Tibial nerve (tissue), 4 donors: ENCODE data around the gene ST7L. TPM values are rescaled to one million over a fixed set of nuclear protein-coding genes. Genes with fewer than 3 reads are reported as not detected.

Source experiments
- DNase-seq, 2 donors: peaks; one replicate each; pipeline ENCODE4 v3.0.0-alpha.2; 2019; ENCODE audit warnings: low spot score in 2 of 2
- H3K27ac ChIP-seq, 4 donors: fragments of 200-600 bp; sonication (generic) in 3 of 4; one replicate each; pipeline ENCODE4 v1.5.1; 2017 to 2019; ENCODE audit warnings: mild to moderate bottlenecking in 1 of 4
- H3K27me3 ChIP-seq, 2 donors: fragments of 200-600 bp; sonication (generic) in 1 of 2; one replicate each; pipeline versions ENCODE4 v1.5.1 to v1.6.0; 2017 to 2019
- H3K36me3 ChIP-seq, 3 donors: fragments of 200-600 bp; sonication (generic); one replicate each; pipeline ENCODE4 v1.5.1; 2018 to 2019
- H3K4me1 ChIP-seq, 4 donors: fragments of 200-600 bp; sonication (generic) in 3 of 4; one replicate each; pipeline ENCODE4 v1.5.1; 2017 to 2019
- H3K4me3 ChIP-seq, 4 donors: fragments of 200-600 bp; sonication (generic) in 3 of 4; one replicate each; pipeline ENCODE4 v1.5.1; 2017 to 2019; ENCODE audit warnings: mild to moderate bottlenecking in 1 of 4, moderate library complexity in 1 of 4
- H3K9me3 ChIP-seq, 4 donors: fragments of 200-600 bp; sonication (generic) in 3 of 4; one replicate each; pipeline ENCODE4 v1.5.1; 2017 to 2019
- CTCF ChIP-seq, 5 experiments: fragments of 200-600 bp in 3 of 5; fragments of 450-650 bp in 2 of 5; sonication (generic) in 3 of 5; IDR thresholded peaks; one replicate each; pipeline ENCODE4 v1.5.1; 2016 to 2019; ENCODE audit warnings: antibody characterized with exemption in 5 of 5, mild to moderate bottlenecking in 3 of 5, moderate library complexity in 2 of 5
- EP300 ChIP-seq, 2 donors: sonication (generic); formaldehyde crosslinking; IDR thresholded peaks; one replicate each; pipeline ENCODE4 v1.6.1; 2017; ENCODE audit warnings: antibody characterized with exemption in 2 of 2, mild to moderate bottlenecking in 1 of 2
- POLR2A ChIP-seq, 2 donors: fragments of 450-650 bp; IDR thresholded peaks; one replicate each; pipeline ENCODE4 v1.6.1; 2017; ENCODE audit warnings: antibody characterized with exemption in 2 of 2, mild to moderate bottlenecking in 2 of 2, moderate library complexity in 2 of 2
- WGBS, 2 donors: methylation state at CpG; one replicate each; pipeline ENCODE4 v1.1.5; 2018; 5-methylcytosine and 5-hydroxymethylcytosine counted together
- total RNA-seq, 4 donors: library from RNA; depleted of rRNA; stranded (reverse); fragments of >200 nt; gene quantifications; one replicate each; pipeline ENCODE4 v1.1.0, GENCODE V29; 2016

ST7L gene
- total RNA-seq, 4 donors from 2014 or later = 18.4 to 24.0 (median 20.4) TPM

- no peak for DNase-seq
- no peak overlapping the region for H3K4me3 ChIP-seq
- no peaks in the 10 kb centered on the region for H3K4me1 ChIP-seq
- H3K27me3 ChIP-seq = no peaks in the 10 kb centered on the region
- no peak for TF ChIP-seq EP300 (IDR thresholded peaks at IDR 0.05)
- no peak for TF ChIP-seq POLR2A (IDR thresholded peaks at IDR 0.05)
- TF ChIP-seq CTCF (IDR thresholded peaks at IDR 0.05) = no peak
- WGBS, 2 donors = 88 to 91% methylated on average over 4 of the region's 4 CpGs
- H3K27ac ChIP-seq = no peak overlapping the region
- H3K36me3 ChIP-seq = peaks cover 0 to 41% (median 3%) of the 10 kb centered on the region in 3 donors
- H3K9me3 ChIP-seq = no peaks in the 10 kb centered on the region
Observed at GRCh38 chr1:112532064-112532463, 86.9 kb downstream of the ST7L start.

GRCh38 chr1:112530832-112531231, 88.1 kb downstream of the ST7L start:
- H3K9me3 ChIP-seq = no peaks in the 10 kb centered on the region
- H3K36me3 ChIP-seq = peaks cover 0 to 54% (median 3%) of the 10 kb centered on the region in 3 donors
- H3K4me1 ChIP-seq = no peaks in the 10 kb centered on the region
- H3K4me3 ChIP-seq = no peak overlapping the region
- DNase-seq = no peak
- H3K27ac ChIP-seq = no peak overlapping the region
- no peaks in the 10 kb centered on the region for H3K27me3 ChIP-seq
- no peak for TF ChIP-seq EP300 (IDR thresholded peaks at IDR 0.05)
- no peak for TF ChIP-seq POLR2A (IDR thresholded peaks at IDR 0.05)
- no peak for TF ChIP-seq CTCF (IDR thresholded peaks at IDR 0.05)

GRCh38 chr1:112529301-112529700, 89.6 kb downstream of the ST7L start:
- Histone ChIP-seq H3K27me3 (no peaks in the 10 kb centered on the region), H3K4me3 (no peak overlapping the region), H3K4me1 (peaks cover 0 to 1% (median 0%) of the 10 kb centered on the region in 4 donors), H3K36me3 (peaks cover 0 to 60% (median 3%) of the 10 kb centered on the region in 3 donors), H3K9me3 (no peaks in the 10 kb centered on the region), H3K27ac (no peak overlapping the region)
- DNase-seq = no peak
- TF ChIP-seq EP300 (IDR thresholded peaks at IDR 0.05) (no peak), CTCF (IDR thresholded peaks at IDR 0.05) (no peak), POLR2A (IDR thresholded peaks at IDR 0.05) (no peak)

- Histone ChIP-seq H3K4me3 (no peak overlapping the region), H3K27me3 (no peaks in the 10 kb centered on the region), H3K27ac (no peak overlapping the region), H3K4me1 (peaks cover 0 to 3% (median 0%) of the 10 kb centered on the region in 4 donors), H3K36me3 (peaks cover 0 to 53% (median 3%) of the 10 kb centered on the region in 3 donors), H3K9me3 (no peaks in the 10 kb centered on the region)
- DNase-seq = no peak
- TF ChIP-seq CTCF (IDR thresholded peaks at IDR 0.05) (no peak), EP300 (IDR thresholded peaks at IDR 0.05) (no peak), POLR2A (IDR thresholded peaks at IDR 0.05) (no peak)
Observed at GRCh38 chr1:112528076-112528475, 90.9 kb downstream of the ST7L start.

GRCh38 chr1:112527266-112528010, 91.5 kb downstream of the ST7L start:
- Histone ChIP-seq H3K4me3 (no peak overlapping the region), H3K9me3 (no peaks in the 10 kb centered on the region), H3K27me3 (no peaks in the 10 kb centered on the region), H3K27ac (no peak overlapping the region), H3K4me1 (peaks cover 0 to 3% (median 0%) of the 10 kb centered on the region in 4 donors), H3K36me3 (peaks cover 0 to 55% (median 3%) of the 10 kb centered on the region in 3 donors)
- DNase-seq = no peak
- no peak for TF ChIP-seq POLR2A (IDR thresholded peaks at IDR 0.05)
- TF ChIP-seq CTCF (IDR thresholded peaks at IDR 0.05) = no peak
- TF ChIP-seq EP300 (IDR thresholded peaks at IDR 0.05) = no peak
- 52 to 66% methylated on average over 4 of the region's 4 CpGs for WGBS, 2 donors
